GM18511 (cell line): ENCODE measurements around the gene SLC25A48.
"Not testable (repeated sequence)": the region's sequence is repeated elsewhere in the genome, so short reads cannot be mapped to it uniquely, and the experiment has no call there.

Source experiments
- ATAC-seq: cut with Tn5 transposase; IDR thresholded peaks from one replicate; pipeline ENCODE4 v1.9.1; 2021; ENCODE audit warnings: mild to moderate bottlenecking, moderate library complexity; ENCODE audit not compliant: unreplicated experiment

SLC25A48 gene

GRCh38 chr5:135851915-135852845, 17.7 kb downstream of the SLC25A48 start:
- ATAC-seq: no peak

- no peak for ATAC-seq
Observed at GRCh38 chr5:135857630-135858311, 23.3 kb downstream of the SLC25A48 start.

GRCh38 chr5:135859186-135859585, 24.7 kb downstream of the SLC25A48 start:
- not testable (repeated sequence) for ATAC-seq

GRCh38 chr5:135859641-135860040, 25.2 kb downstream of the SLC25A48 start:
- ATAC-seq: no peak

- ATAC-seq: no peak
Observed at GRCh38 chr5:135861641-135862040, 27.2 kb downstream of the SLC25A48 start.

GRCh38 chr5:135862086-135862485, 27.6 kb downstream of the SLC25A48 start:
- ATAC-seq: no peak

GRCh38 chr5:135862744-135863143, 28.3 kb downstream of the SLC25A48 start:
- no peak for ATAC-seq

GRCh38 chr5:135864503-135865435, 30.3 kb downstream of the SLC25A48 start:
- no peak for ATAC-seq

- no peak for ATAC-seq
Observed at GRCh38 chr5:135866016-135866415, 31.6 kb downstream of the SLC25A48 start.

GRCh38 chr5:135867599-135867998, 33.1 kb downstream of the SLC25A48 start:
- ATAC-seq: no peak

- no peak for ATAC-seq
Observed at GRCh38 chr5:135868681-135869080, 34.2 kb downstream of the SLC25A48 start.

GRCh38 chr5:135869276-135869675, 34.8 kb downstream of the SLC25A48 start:
- ATAC-seq: no peak

- ATAC-seq: no peak
Observed at GRCh38 chr5:135869935-135870334, 35.5 kb downstream of the SLC25A48 start.

- no peak for ATAC-seq
Observed at GRCh38 chr5:135871268-135871915, 36.9 kb downstream of the SLC25A48 start.

- ATAC-seq: no peak
Observed at GRCh38 chr5:135873831-135874230, 39.4 kb downstream of the SLC25A48 start.

- no peak for ATAC-seq
Observed at GRCh38 chr5:135874461-135874860, 40.0 kb downstream of the SLC25A48 start.

- no peak for ATAC-seq
Observed at GRCh38 chr5:135875567-135875966, 41.1 kb downstream of the SLC25A48 start.

GRCh38 chr5:135876146-135876545, 41.7 kb downstream of the SLC25A48 start:
- ATAC-seq: no peak

GRCh38 chr5:135877570-135878155, 43.2 kb downstream of the SLC25A48 start:
- ATAC-seq: no peak

- no peak for ATAC-seq
Observed at GRCh38 chr5:135878156-135878620, 43.7 kb downstream of the SLC25A48 start.
